SK-N-MC (cell line): ENCODE data around the gene TANGO2.
A peak's percentile ranks its signal among the peaks of the same experiment; 100 is the strongest.

ENCODE experiments used
- DNase-seq: peaks from one replicate; pipeline ENCODE4 v3.0.0-alpha.2; 2011; ENCODE audit warnings: low read depth, low spot score
- H3K27ac ChIP-seq: fragments of 200-600 bp; sonication (generic); 2 replicates; pipeline ENCODE4 v1.5.1; 2016; ENCODE audit warnings: mixed run types
- H3K36me3 ChIP-seq: fragments of 200-600 bp; sonication (generic); 2 replicates; pipeline ENCODE4 v1.6.1; 2017; ENCODE audit warnings: antibody characterized with exemption, low read length, mixed read lengths; ENCODE audit not compliant: insufficient read depth
- H3K4me3 ChIP-seq: fragments of 200-600 bp; sonication (generic); 2 replicates; pipeline ENCODE4 v1.5.1; 2016
- H3K9ac ChIP-seq: fragments of 200-600 bp; sonication (generic); 2 replicates; pipeline ENCODE4 v1.8.0; 2017; ENCODE audit warnings: mixed run types, mixed read lengths; ENCODE audit not compliant: insufficient read length
- H3K9me3 ChIP-seq: fragments of 200-600 bp; sonication (generic); 2 replicates; pipeline ENCODE4 v1.6.1; 2017; ENCODE audit warnings: low read depth, mild to moderate bottlenecking, antibody characterized with exemption, low read length, moderate library complexity, mixed read lengths
- EZH2 ChIP-seq: fragments of 200-600 bp; sonication (generic); IDR thresholded peaks from one replicate; pipeline ENCODE4 v1.6.1; 2017; ENCODE audit warnings: antibody characterized with exemption
- FOXP2 ChIP-seq: optimal IDR thresholded peaks from 2 replicates; pipeline ENCODE3; 2011; ENCODE audit warnings: mild to moderate bottlenecking, moderate library complexity; ENCODE audit not compliant: insufficient read depth; ENCODE audit errors: extremely low read length, control extremely low read depth
- POLR2AphosphoS5 ChIP-seq: IDR thresholded peaks from 2 replicates; pipeline ENCODE4 v1.6.1; 2012; ENCODE audit warnings: mild to moderate bottlenecking, low read depth, low read length, borderline replicate concordance

TANGO2 gene

DNA sequence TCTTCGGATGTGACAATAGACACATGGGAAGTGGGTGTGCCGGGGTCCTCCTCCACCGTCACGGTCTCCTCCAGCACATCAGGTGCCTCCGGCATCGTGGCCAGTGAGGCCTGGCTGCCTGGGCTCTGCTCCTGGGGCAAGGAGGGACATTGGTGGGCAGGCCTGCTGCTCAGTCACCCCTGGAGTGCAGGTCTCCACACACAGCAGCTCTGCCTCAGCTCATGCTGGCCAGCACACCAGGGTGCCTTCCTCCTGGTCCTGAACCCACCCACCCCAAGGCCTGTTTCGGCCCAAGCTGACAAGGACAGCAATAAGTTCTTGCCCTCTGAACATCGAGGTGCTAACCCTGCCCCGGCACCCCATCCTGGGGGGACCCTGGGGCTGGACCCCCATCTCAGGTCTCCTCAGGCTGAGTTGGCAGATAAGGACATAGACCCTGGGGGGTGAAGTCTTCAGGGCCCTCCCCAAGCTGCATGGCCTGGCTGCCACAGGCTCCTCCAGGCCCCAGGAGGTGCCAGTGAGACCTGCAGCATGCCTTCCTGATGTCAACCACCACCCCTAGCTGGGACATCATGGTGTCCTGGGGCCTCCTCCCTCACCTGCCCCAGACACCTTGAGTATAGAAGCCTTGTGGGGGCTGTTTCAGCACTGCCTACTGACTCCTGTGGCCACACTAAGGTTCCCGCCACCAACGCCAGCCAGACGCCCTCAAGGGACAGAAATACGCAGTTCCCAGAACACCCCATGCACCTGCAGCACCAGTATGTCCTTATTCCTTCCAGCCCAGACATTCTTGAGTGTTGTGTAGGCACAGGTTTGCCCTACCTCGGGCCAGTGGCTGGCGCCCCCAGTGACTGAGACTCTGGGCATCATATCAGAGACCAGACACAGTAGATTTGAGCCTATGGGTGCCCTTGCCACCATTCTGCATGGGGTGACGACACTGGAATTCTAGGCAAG lies 38.7 kb upstream of the TANGO2 start:
- H3K36me3 ChIP-seq: no peaks in the 10 kb centered on the region
- H3K9me3 ChIP-seq: no peaks in the 10 kb centered on the region
- H3K27ac ChIP-seq: no peak overlapping the region
- H3K9ac ChIP-seq: no peak overlapping the region
- no peak for DNase-seq
- H3K4me3 ChIP-seq: no peak overlapping the region
- TF ChIP-seq POLR2AphosphoS5 (no peak), EZH2 (no peak), FOXP2 (no peak)

DNA sequence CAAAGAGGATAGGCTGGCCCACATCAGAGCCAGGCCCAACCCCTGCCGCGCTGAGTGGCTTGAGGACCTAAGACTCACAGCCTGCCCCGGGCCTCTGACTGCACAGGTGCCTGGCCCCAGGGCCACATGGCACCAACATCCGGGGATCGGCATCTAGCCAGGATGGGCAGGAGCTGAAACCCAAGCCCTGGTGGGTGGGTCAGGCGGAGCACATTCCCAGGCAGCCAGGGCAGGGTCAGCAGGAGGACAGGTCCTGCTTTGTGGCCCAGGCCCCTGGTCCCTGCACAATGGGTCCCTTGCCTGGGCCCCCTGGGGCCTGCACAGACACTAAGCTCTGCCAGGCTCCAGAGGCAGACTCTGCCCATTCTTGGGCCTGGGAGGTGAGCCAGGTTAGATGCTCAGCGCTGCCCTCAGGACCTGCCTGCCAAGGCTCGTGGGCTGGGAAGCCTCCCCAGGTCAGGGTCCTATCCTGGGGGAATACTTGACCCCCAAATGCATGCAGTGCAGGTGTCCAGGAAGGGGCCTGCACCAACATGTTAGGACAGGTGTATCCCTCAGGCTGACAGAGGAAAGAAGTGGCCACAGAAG lies 37.8 kb upstream of the TANGO2 start:
- Histone ChIP-seq H3K27ac (no peak overlapping the region), H3K9ac (no peak overlapping the region), H3K9me3 (no peaks in the 10 kb centered on the region), H3K4me3 (no peak overlapping the region), H3K36me3 (no peaks in the 10 kb centered on the region)
- no peak for TF ChIP-seq POLR2AphosphoS5
- TF ChIP-seq FOXP2: no peak
- no peak for TF ChIP-seq EZH2
- no peak for DNase-seq

DNA sequence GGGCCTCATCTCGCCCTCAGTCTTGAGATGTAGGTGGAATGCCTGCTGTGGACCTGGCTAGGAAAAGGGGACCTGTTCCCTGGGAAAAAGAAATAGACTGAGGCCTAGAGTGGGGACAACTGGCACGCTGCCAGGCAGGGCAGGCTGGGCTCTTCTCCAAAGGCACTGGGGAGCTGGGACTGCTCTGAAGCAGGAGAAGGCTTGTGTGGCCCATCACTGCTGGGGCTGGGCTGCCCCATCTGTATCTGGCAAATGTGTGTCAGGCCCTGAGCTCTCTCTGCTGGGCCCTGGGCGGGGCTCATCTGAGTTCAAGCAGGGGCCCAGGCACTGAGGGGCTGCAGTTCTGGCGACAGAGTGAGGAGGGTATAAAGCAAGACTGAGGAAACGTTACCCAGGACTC lies 37.2 kb upstream of the TANGO2 start:
- H3K36me3 ChIP-seq: no peaks in the 10 kb centered on the region
- DNase-seq: no peak
- TF ChIP-seq EZH2 (no peak), POLR2AphosphoS5 (no peak), FOXP2 (no peak)
- no peak overlapping the region for H3K9ac ChIP-seq
- H3K4me3 ChIP-seq: no peak overlapping the region
- H3K27ac ChIP-seq: no peak overlapping the region
- H3K9me3 ChIP-seq: no peaks in the 10 kb centered on the region

GRCh38 chr22:19984201-19984753 lies 36.6 kb upstream of the TANGO2 start:
- H3K9me3 ChIP-seq: no peaks in the 10 kb centered on the region
- DNase-seq: no peak
- H3K27ac ChIP-seq: no peak overlapping the region
- no peak overlapping the region for H3K9ac ChIP-seq
- no peak for TF ChIP-seq POLR2AphosphoS5
- no peak for TF ChIP-seq FOXP2
- no peak for TF ChIP-seq EZH2
- no peaks in the 10 kb centered on the region for H3K36me3 ChIP-seq
- H3K4me3 ChIP-seq: no peak overlapping the region

- H3K4me3 ChIP-seq: no peak overlapping the region
- no peak for DNase-seq
- TF ChIP-seq EZH2 (no peak), POLR2AphosphoS5 (no peak), FOXP2 (no peak)
- no peaks in the 10 kb centered on the region for H3K36me3 ChIP-seq
- H3K27ac ChIP-seq: no peak overlapping the region
- H3K9me3 ChIP-seq: no peaks in the 10 kb centered on the region
- no peak overlapping the region for H3K9ac ChIP-seq
Observed at GRCh38 chr22:19984851-19985811, 35.8 kb upstream of the TANGO2 start.

DNA sequence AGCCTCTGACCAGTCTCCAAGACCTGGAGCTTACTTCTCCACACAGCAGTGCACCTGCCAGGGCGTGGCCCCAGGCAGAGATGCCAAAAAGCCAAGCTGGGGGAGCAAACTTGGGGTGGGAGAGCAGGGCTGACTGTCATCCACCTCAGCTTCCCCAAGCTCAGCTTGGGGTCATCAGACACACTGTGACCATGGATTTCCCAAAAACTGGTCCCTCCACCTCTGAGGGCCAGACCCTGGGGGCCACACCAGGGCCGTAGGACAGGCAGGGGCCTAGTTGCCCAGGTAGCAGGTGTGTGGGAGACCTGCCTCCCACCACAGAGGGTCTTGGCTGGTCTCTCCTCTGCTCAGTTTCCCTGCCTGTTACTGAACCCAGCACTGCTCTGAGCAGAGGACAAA lies 34.9 kb upstream of the TANGO2 start:
- no peak overlapping the region for H3K9ac ChIP-seq
- no peak overlapping the region for H3K27ac ChIP-seq
- no peaks in the 10 kb centered on the region for H3K36me3 ChIP-seq
- H3K9me3 ChIP-seq: no peaks in the 10 kb centered on the region
- no peak for DNase-seq
- no peak for TF ChIP-seq FOXP2
- TF ChIP-seq POLR2AphosphoS5: no peak
- TF ChIP-seq EZH2: no peak
- peak overlapping the region; percentile 92 for H3K4me3 ChIP-seq

- DNase-seq: peak; percentile 47
- Histone ChIP-seq H3K4me3 (peak overlapping the region; percentile 92), H3K27ac (no peak overlapping the region), H3K9me3 (no peaks in the 10 kb centered on the region), H3K36me3 (no peaks in the 10 kb centered on the region), H3K9ac (peak overlapping the region; percentile 76)
- TF ChIP-seq FOXP2: no peak
- TF ChIP-seq EZH2: no peak
- no peak; the same call in 1 of the 2 replicates for TF ChIP-seq POLR2AphosphoS5
Observed at GRCh38 chr22:19986410-19987341, 34.2 kb upstream of the TANGO2 start.
